Naive B cell (primary cell): ENCODE measurements around the gene COBL. TPM values are rescaled to one million over a fixed set of nuclear protein-coding genes. Genes with fewer than 3 reads are reported as not detected.
A peak's percentile ranks its signal among the peaks of the same experiment; 100 is the strongest.

Experiments used
- ATAC-seq, 2 donors: fragments of 150-1000 bp; cut with Tn5 transposase; 2 replicates each; pipeline ENCODE4 v1.10.0; 2021; ENCODE audit warnings: low read depth in 2 of 2, mild to moderate bottlenecking in 2 of 2, moderate library complexity in 2 of 2
- DNase-seq: peaks from one replicate; pipeline ENCODE4 v3.0.0; 2022
- H3K27ac Mint-ChIP-seq, 6 donors: one replicate each; pipeline ENCODE4 v1.8.0; 2020 to 2022; ENCODE audit warnings: mild to moderate bottlenecking in 6 of 6, mixed read lengths in 6 of 6, moderate library complexity in 5 of 6, inconsistent platforms in 2 of 6
- H3K27me3 Mint-ChIP-seq, 3 donors: one replicate each; pipeline ENCODE4 v1.8.0; 2021 to 2022; ENCODE audit warnings: mixed read lengths in 3 of 3, mild to moderate bottlenecking in 1 of 3
- H3K36me3 Mint-ChIP-seq, 2 donors: one replicate each; pipeline ENCODE4 v1.8.0; 2020 to 2022; ENCODE audit warnings: mixed read lengths in 2 of 2, inconsistent platforms in 1 of 2, mild to moderate bottlenecking in 1 of 2
- H3K4me1 Mint-ChIP-seq, 3 donors: one replicate each; pipeline ENCODE4 v1.8.0; 2020 to 2022; ENCODE audit warnings: mixed read lengths in 3 of 3, inconsistent platforms in 1 of 3, mild to moderate bottlenecking in 1 of 3, moderate library complexity in 1 of 3
- H3K4me3 Mint-ChIP-seq, 8 donors: one replicate each; pipeline ENCODE4 v1.8.0; 2020 to 2022; ENCODE audit warnings: mild to moderate bottlenecking in 8 of 8, mixed read lengths in 8 of 8, moderate library complexity in 8 of 8, inconsistent platforms in 2 of 8
- H3K9me3 Mint-ChIP-seq, 7 donors: one replicate each; pipeline ENCODE4 v1.8.0; 2020 to 2022; ENCODE audit warnings: mixed read lengths in 7 of 7, mild to moderate bottlenecking in 5 of 7, inconsistent platforms in 2 of 7, moderate library complexity in 1 of 7
- polyA plus RNA-seq, 6 donors: library from polyadenylated mRNA; unstranded; fragments of 300-500 nt; fragmentation: Illumina TruSeq; gene quantifications; one replicate each; pipeline ENCODE4 v1.2.3, GENCODE V29; 2021; ENCODE audit warnings: low read depth in 6 of 6

The COBL gene
- polyA plus RNA-seq, 6 donors from 2014 or later = not detected

DNA sequence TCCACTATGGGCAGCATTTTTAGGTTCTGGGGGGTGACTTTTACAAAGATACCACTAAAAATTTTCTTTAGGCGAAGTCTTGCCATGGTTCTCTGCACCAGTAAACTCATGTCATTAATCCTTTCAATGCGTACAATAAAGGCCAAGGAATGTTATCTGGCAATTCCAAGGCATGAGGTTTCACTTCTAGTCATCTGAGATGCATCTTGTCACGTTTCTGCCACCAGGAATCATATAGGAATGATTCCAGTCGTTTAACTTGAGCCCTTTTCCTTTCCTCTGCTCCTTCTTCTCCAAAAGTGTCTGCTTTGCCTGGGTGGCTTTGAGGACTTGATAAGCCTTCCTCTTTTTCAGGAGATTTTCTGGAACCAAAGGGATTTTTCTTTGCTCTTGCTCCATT is 56.8 kb downstream of the COBL start:
- ATAC-seq (no peak), DNase-seq (no peak)
- Mint-ChIP-seq H3K4me1 (no peaks in the 10 kb centered on the region), H3K27ac (no peak overlapping the region), H3K27me3 (no peaks in the 10 kb centered on the region), H3K4me3 (no peak overlapping the region), H3K9me3 (peaks cover 0 to 4% (median 0%) of the 10 kb centered on the region in 7 donors), H3K36me3 (no peaks in the 10 kb centered on the region)

- DNase-seq = no peak
- Mint-ChIP-seq H3K27ac (no peak overlapping the region), H3K4me3 (no peak overlapping the region), H3K27me3 (no peaks in the 10 kb centered on the region), H3K4me1 (no peaks in the 10 kb centered on the region), H3K9me3 (no peaks in the 10 kb centered on the region), H3K36me3 (no peaks in the 10 kb centered on the region)
- no peak for ATAC-seq
Measured at GRCh38 chr7:51256916-51257315, 59.7 kb downstream of the COBL start.

GRCh38 chr7:51256209-51256781 is 60.3 kb downstream of the COBL start:
- Mint-ChIP-seq H3K9me3 (no peaks in the 10 kb centered on the region), H3K27ac (no peak overlapping the region), H3K4me1 (no peaks in the 10 kb centered on the region), H3K27me3 (no peaks in the 10 kb centered on the region), H3K36me3 (no peaks in the 10 kb centered on the region), H3K4me3 (no peak overlapping the region)
- no peak for ATAC-seq
- DNase-seq = no peak

DNA sequence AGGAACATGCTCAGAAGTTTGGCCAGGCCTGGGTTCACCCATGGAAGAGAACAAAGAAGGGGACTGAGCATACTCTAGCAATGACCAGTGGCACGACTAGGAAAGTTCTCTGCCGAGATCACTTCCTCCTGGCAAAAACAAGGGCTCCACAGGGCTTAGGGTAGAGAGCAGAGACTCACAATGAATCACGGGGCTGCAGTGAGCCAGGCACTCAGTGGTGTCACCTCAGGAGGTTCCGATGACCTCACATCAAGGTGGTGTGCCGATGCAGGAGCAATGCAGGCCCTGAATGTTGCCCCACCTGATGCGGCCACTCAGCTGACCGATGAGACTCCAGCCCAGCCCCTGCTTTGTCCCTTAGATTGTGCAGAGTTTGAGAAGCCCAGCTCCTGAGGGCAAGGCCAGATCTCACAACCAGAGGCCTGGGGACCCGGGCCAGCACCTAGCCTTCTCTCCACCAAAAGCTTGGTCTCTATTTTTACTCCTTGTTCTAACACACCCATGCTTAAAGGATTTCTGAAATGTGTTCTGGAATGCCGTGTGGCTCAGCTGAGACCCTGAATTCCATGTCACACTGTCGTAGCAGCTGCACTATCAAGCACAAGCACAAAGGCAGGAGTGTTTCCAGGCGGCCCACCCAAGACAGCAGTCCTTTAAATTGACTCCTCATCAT is 60.9 kb downstream of the COBL start:
- Mint-ChIP-seq H3K27me3 (no peaks in the 10 kb centered on the region), H3K36me3 (no peaks in the 10 kb centered on the region), H3K4me3 (no peak overlapping the region), H3K4me1 (no peaks in the 10 kb centered on the region), H3K9me3 (no peaks in the 10 kb centered on the region), H3K27ac (no peak overlapping the region)
- DNase-seq = no peak
- no peak for ATAC-seq

- DNase-seq = no peak
- no peaks in the 10 kb centered on the region for H3K27me3 Mint-ChIP-seq
- ATAC-seq = no peak
- H3K27ac Mint-ChIP-seq = no peak overlapping the region
- no peak overlapping the region for H3K4me3 Mint-ChIP-seq
- H3K4me1 Mint-ChIP-seq = no peaks in the 10 kb centered on the region
- H3K36me3 Mint-ChIP-seq = no peaks in the 10 kb centered on the region
- no peaks in the 10 kb centered on the region for H3K9me3 Mint-ChIP-seq
Measured at GRCh38 chr7:51255036-51255435, 61.6 kb downstream of the COBL start.

DNA sequence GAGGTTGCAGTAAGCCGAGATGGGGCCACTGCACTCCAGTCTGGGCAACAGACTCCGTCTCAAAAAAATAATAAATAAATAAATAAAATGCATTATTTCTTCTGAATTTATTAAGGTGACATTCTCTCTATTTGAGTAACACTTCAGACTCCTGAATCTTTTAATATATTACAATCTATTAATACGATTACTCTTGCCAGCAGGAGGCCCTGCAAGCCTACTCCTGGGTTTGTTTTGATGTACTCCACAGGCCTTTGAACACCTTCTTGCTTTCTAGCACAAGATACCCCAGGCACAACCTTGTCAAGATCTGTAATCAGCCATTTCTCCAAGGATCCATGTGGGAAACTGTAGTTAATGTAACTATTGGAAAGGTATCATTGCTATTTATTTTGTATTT is 63.5 kb downstream of the COBL start:
- Mint-ChIP-seq H3K27ac (no peak overlapping the region), H3K36me3 (no peaks in the 10 kb centered on the region), H3K4me1 (no peaks in the 10 kb centered on the region), H3K27me3 (no peaks in the 10 kb centered on the region), H3K4me3 (no peak overlapping the region), H3K9me3 (no peaks in the 10 kb centered on the region)
- DNase-seq (no peak), ATAC-seq (no peak)

DNA sequence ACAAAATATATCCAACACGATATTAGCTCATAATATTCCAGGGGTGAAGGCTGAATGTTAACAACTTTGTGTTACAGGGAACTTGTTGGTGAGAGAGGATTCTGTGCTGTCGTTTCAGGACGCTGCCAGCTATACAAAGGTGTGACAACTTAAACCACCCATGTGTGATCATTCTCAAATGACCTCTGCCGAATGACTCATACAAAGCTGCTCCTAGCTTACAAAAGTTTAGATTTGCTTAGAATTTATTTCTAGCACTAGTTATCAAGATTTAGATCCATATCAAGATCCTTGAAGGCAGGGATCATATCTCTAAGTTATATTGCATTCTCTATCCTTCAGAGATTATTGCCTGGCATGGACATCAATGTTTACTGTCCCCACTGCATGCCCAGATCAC is 65.3 kb downstream of the COBL start:
- no peaks in the 10 kb centered on the region for H3K36me3 Mint-ChIP-seq
- DNase-seq (no peak), ATAC-seq (no peak)
- no peaks in the 10 kb centered on the region for H3K27me3 Mint-ChIP-seq
- H3K27ac Mint-ChIP-seq = no peak overlapping the region
- no peaks in the 10 kb centered on the region for H3K9me3 Mint-ChIP-seq
- H3K4me1 Mint-ChIP-seq = no peaks in the 10 kb centered on the region
- H3K4me3 Mint-ChIP-seq = no peak overlapping the region

- no peak for ATAC-seq
- no peaks in the 10 kb centered on the region for H3K9me3 Mint-ChIP-seq
- no peak for DNase-seq
- H3K4me3 Mint-ChIP-seq = no peak overlapping the region
- H3K36me3 Mint-ChIP-seq = no peaks in the 10 kb centered on the region
- no peaks in the 10 kb centered on the region for H3K4me1 Mint-ChIP-seq
- H3K27ac Mint-ChIP-seq = no peak overlapping the region
- no peaks in the 10 kb centered on the region for H3K27me3 Mint-ChIP-seq
Measured at GRCh38 chr7:51250512-51250911, 66.1 kb downstream of the COBL start.

GRCh38 chr7:51249991-51250390 is 66.6 kb downstream of the COBL start:
- H3K36me3 Mint-ChIP-seq = no peaks in the 10 kb centered on the region
- no peaks in the 10 kb centered on the region for H3K27me3 Mint-ChIP-seq
- H3K4me1 Mint-ChIP-seq = no peaks in the 10 kb centered on the region
- H3K27ac Mint-ChIP-seq = no peak overlapping the region
- H3K4me3 Mint-ChIP-seq = no peak overlapping the region
- H3K9me3 Mint-ChIP-seq = no peaks in the 10 kb centered on the region
- ATAC-seq (no peak), DNase-seq (no peak)

DNA sequence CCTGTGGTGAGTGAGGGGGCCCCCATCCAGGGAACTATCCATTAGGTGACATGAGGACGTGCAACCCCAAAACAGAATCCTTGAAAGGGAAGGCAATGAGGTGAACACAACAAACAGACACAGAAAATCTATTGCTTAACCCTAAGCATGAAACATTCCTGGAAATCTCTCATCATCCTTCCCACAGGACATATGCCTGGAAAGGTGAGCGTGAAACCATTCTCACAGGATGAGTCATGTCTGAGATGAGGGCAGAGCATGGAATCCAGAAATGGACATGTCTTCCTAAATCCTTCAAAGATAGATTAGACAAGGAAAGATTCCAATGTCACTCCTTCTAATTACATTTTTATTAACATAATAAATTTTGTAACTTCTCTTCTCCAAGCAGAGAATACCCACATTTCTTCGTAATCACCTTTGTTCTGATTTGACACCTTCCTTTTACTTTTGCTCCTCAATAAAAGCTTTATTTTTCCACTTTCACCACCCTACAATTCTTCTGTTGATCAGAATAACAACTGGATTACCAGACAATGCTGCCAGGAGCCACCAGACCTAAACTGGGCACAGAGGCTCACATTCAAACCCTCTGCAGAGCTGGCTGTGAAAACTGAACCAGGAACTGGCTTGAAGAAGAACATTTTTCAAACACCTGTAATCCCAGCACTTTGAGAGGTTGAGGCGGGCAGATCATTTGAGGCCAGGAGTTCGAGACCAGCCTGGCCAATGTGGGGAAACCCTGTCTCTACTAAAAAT is 67.2 kb downstream of the COBL start:
- DNase-seq (no peak), ATAC-seq (no peak)
- Mint-ChIP-seq H3K27ac (no peak overlapping the region), H3K9me3 (no peaks in the 10 kb centered on the region), H3K36me3 (no peaks in the 10 kb centered on the region), H3K4me1 (no peaks in the 10 kb centered on the region), H3K4me3 (no peak overlapping the region), H3K27me3 (no peaks in the 10 kb centered on the region)

GRCh38 chr7:51246258-51247245 is 70.1 kb downstream of the COBL start:
- Mint-ChIP-seq H3K27me3 (no peaks in the 10 kb centered on the region), H3K36me3 (no peaks in the 10 kb centered on the region), H3K27ac (peak overlapping the region in 3 of 6 donors; percentile 21 to 38 (median 27)), H3K4me3 (no peak overlapping the region), H3K9me3 (no peaks in the 10 kb centered on the region), H3K4me1 (no peaks in the 10 kb centered on the region)
- DNase-seq (no peak), ATAC-seq (no peak)

DNA sequence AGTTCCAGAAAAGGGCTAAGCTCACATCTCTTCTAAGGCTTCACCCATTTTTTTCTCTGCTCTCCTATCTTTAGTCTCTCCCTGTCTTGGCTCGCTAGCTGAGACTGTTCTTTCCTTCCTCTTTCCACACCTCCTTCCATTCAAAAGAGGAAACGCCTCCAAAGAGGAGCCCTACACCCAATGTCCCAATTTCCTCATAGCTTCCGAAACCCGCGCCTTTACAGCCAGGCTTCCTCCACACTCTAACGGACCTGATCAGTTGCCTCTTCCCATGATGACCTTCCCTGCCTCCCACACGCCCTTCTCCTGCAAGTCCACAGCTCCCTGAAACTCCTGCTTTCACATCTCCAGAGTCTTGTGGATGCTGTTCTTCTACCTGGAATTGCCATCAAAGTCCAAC is 71.7 kb downstream of the COBL start:
- DNase-seq (no peak), ATAC-seq (no peak)
- H3K4me1 Mint-ChIP-seq = no peaks in the 10 kb centered on the region
- no peak overlapping the region for H3K27ac Mint-ChIP-seq
- H3K9me3 Mint-ChIP-seq = no peaks in the 10 kb centered on the region
- H3K27me3 Mint-ChIP-seq = no peaks in the 10 kb centered on the region
- H3K36me3 Mint-ChIP-seq = no peaks in the 10 kb centered on the region
- no peak overlapping the region for H3K4me3 Mint-ChIP-seq

DNA sequence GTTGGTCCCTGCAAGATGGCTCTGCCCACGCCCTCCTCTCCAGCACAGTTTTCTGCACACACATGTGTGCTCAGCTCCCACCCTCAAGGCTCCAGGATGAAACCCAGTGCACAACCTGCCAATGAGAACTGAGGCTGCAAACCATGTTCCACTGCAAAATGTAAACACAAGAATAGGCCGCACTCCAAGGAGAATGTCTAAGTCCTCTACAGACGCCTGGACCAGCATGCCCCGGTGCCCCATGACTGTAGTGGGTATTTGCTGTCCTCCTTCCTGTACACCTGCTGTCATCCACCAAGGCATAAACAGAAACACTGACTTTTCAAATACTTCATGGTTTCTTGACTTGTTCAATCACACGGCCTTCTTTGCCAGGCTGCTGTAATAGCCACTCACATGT is 72.6 kb downstream of the COBL start:
- DNase-seq = no peak
- Mint-ChIP-seq H3K9me3 (no peaks in the 10 kb centered on the region), H3K4me3 (no peak overlapping the region), H3K27ac (no peak overlapping the region), H3K4me1 (no peaks in the 10 kb centered on the region), H3K27me3 (no peaks in the 10 kb centered on the region), H3K36me3 (no peaks in the 10 kb centered on the region)
- ATAC-seq = no peak
